Lung (tissue), 12 donors: ENCODE data around the gene KLK6. TPM values are rescaled to one million over a fixed set of nuclear protein-coding genes. Genes with fewer than 3 reads are reported as not detected.

ENCODE experiments used
- ATAC-seq: fragments of 200-7000 bp; cut with Tn5 transposase; one replicate; pipeline ENCODE4 v1.9.1; 2020; ENCODE audit warnings: moderate number of reproducible peaks; ENCODE audit not compliant: insufficient read depth, low FRiP score
- DNase-seq, 3 donors: peaks; one replicate each; pipeline ENCODE4 v3.0.0-alpha.2; 2013 to 2017
- H3K27ac ChIP-seq, 2 donors: one replicate each; pipeline ENCODE4 v1.5.1; 2013; ENCODE audit warnings: mild to moderate bottlenecking in 2 of 2, moderate library complexity in 2 of 2, control low read depth in 1 of 2, inconsistent platforms in 1 of 2, low read depth in 1 of 2, low read length in 1 of 2
- H3K27me3 ChIP-seq, 3 donors: one replicate each; pipeline ENCODE4 v1.5.1; 2013; ENCODE audit warnings: low read length in 2 of 3; ENCODE audit not compliant: control insufficient read depth in 3 of 3, insufficient read depth in 3 of 3
- H3K36me3 ChIP-seq, 4 donors: one replicate each; pipeline ENCODE4 v1.5.1; 2013; ENCODE audit warnings: low read length in 4 of 4, mild to moderate bottlenecking in 1 of 4, moderate library complexity in 1 of 4; ENCODE audit not compliant: control insufficient read depth in 4 of 4, insufficient read depth in 4 of 4
- H3K4me1 ChIP-seq, 5 donors: one replicate each; pipeline ENCODE4 v1.5.1; 2013; ENCODE audit warnings: low read length in 5 of 5, mild to moderate bottlenecking in 2 of 5, moderate library complexity in 1 of 5; ENCODE audit not compliant: control insufficient read depth in 5 of 5, insufficient read depth in 5 of 5
- H3K4me3 ChIP-seq: one replicate; pipeline ENCODE4 v1.5.1; 2013; ENCODE audit warnings: mild to moderate bottlenecking, control low read depth, moderate library complexity
- H3K9ac ChIP-seq, 2 donors: one replicate each; pipeline ENCODE4 v1.5.1; 2013; ENCODE audit warnings: low read length in 2 of 2, control low read depth in 1 of 2; ENCODE audit not compliant: insufficient read depth in 1 of 2
- H3K9me3 ChIP-seq, 4 donors: one replicate each; pipeline ENCODE4 v1.5.1; 2013; ENCODE audit warnings: low read length in 3 of 4, mild to moderate bottlenecking in 1 of 4, moderate library complexity in 1 of 4; ENCODE audit not compliant: control insufficient read depth in 4 of 4, insufficient read depth in 3 of 4
- WGBS, 2 donors: extraction: QIAGEN DNeasy Blood & Tissue Kit; methylation state at CpG; one replicate each; pipeline ENCODE4 v1.1.7; 2013; 5-methylcytosine and 5-hydroxymethylcytosine counted together
- polyA plus RNA-seq, 2 donors: library from polyadenylated mRNA; stranded (reverse); fragments of 200-250 nt; gene quantifications; one replicate each; pipeline ENCODE4 v1.2.1, GENCODE V29; 2013
- total RNA-seq, 2 donors: library from RNA; depleted of rRNA in 1 of 2; stranded (reverse); fragments of >200 nt in 1 of 2; gene quantifications; one replicate each; pipeline ENCODE4 v1.2.1, GENCODE V29; 2014 to 2021
- TF ChIP-seq, protein P1 (sequence below): IDR thresholded peaks from 2 replicates; pipeline ENCODE4 v1.5.1; 2012; ENCODE audit warnings: mild to moderate bottlenecking; ENCODE audit errors: control extremely low read depth, extremely low read depth
- donor health status: control.
- donor health status: control.
- donor health status: Bipolar disorder and iron deficiency.
- donor health status: healthy.
- donor health status: DM: yes; HTN: yes; CAD: no.

KLK6 gene
- total and polyA plus RNA-seq, 4 donors = not detected

DNA sequence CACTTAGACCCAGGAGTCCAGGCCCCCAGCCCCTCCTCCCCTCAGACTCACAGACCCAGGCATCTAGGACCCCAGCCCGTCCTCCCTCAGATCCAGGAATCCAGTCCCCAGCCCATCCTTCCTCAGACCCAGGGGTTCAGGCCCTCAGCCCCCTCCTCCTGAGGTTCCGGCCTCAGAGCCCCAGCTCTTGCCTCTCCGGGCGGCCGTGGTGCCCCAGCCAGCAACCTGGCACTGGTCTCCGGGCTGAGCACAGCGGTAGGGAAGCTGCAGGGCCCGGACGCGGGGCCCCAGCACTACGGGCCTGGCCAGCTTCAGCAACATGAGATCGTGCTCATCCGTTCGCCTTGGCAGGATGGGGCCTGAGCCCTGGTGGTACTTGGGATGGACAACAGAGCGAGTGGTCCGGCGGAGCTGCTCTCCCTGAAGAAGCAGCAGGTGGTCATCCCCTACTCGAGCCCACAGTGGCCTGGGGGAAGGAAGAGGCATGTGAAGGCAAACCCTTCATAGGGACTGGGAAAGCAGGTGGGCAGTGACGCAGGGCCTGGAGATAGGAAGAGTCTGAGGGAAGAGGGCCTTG lies 46.4 kb upstream of the KLK6 start:
- 87% methylated on average over 18 to 19 of the region's 19 CpGs for WGBS, 2 donors
- Histone ChIP-seq H3K9ac (no peak overlapping the region), H3K27me3 (peaks cover 2 to 53% (median 32%) of the 10 kb centered on the region in 3 donors), H3K4me3 (no peak overlapping the region), H3K4me1 (peaks cover 0 to 10% (median 0%) of the 10 kb centered on the region in 5 donors), H3K27ac (no peak overlapping the region), H3K9me3 (peaks cover 0 to 3% (median 0%) of the 10 kb centered on the region in 4 donors), H3K36me3 (no peaks in the 10 kb centered on the region)
- ATAC-seq = no peak
- DNase-seq = no peak
- TF ChIP-seq, protein P1, sequence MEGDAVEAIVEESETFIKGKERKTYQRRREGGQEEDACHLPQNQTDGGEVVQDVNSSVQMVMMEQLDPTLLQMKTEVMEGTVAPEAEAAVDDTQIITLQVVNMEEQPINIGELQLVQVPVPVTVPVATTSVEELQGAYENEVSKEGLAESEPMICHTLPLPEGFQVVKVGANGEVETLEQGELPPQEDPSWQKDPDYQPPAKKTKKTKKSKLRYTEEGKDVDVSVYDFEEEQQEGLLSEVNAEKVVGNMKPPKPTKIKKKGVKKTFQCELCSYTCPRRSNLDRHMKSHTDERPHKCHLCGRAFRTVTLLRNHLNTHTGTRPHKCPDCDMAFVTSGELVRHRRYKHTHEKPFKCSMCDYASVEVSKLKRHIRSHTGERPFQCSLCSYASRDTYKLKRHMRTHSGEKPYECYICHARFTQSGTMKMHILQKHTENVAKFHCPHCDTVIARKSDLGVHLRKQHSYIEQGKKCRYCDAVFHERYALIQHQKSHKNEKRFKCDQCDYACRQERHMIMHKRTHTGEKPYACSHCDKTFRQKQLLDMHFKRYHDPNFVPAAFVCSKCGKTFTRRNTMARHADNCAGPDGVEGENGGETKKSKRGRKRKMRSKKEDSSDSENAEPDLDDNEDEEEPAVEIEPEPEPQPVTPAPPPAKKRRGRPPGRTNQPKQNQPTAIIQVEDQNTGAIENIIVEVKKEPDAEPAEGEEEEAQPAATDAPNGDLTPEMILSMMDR = no peak

- H3K36me3 ChIP-seq = no peaks in the 10 kb centered on the region
- H3K9me3 ChIP-seq = peaks cover 0 to 3% (median 0%) of the 10 kb centered on the region in 4 donors
- DNase-seq = no peak
- peaks cover 2 to 41% (median 26%) of the 10 kb centered on the region in 3 donors for H3K27me3 ChIP-seq
- TF ChIP-seq, protein P1 = no peak
- 84 to 88% methylated on average over 6 of the region's 6 CpGs for WGBS, 2 donors
- H3K9ac ChIP-seq = no peak overlapping the region
- no peak overlapping the region for H3K27ac ChIP-seq
- ATAC-seq = no peak
- H3K4me1 ChIP-seq = peaks cover 0 to 8% (median 0%) of the 10 kb centered on the region in 5 donors
- H3K4me3 ChIP-seq = no peak overlapping the region
Measured at GRCh38 chr19:51014242-51014641, 44.9 kb upstream of the KLK6 start.

DNA sequence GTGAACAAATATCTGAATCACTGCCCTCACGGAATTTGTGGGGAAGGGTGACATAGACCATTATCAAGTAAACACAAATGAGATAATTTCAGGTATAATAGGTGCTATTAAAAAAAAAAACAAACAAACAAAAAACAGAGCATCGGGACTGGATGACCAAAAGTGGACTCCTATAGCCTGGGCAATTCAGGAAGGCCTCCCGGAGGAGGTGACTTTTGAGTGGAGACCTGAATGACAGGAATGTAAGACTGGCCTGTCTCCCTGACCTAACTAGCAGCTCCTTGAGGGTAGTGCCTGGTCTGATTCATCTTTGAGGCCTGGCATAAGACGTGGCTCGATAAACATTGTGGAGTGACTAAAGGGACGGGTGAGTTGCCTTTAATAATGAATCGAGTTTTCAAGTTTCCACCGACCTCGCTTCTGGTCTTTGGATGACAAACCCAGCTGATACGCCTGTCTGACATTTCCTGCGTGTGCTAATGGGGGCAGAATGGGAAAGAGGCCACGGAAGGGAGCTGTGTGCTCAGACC lies 43.3 kb upstream of the KLK6 start:
- Histone ChIP-seq H3K9me3 (peaks cover 0 to 6% (median 0%) of the 10 kb centered on the region in 4 donors), H3K4me1 (peaks cover 0 to 8% (median 0%) of the 10 kb centered on the region in 5 donors), H3K27ac (no peak overlapping the region), H3K27me3 (peaks cover 5 to 32% (median 21%) of the 10 kb centered on the region in 3 donors), H3K4me3 (no peak overlapping the region), H3K9ac (no peak overlapping the region), H3K36me3 (no peaks in the 10 kb centered on the region)
- DNase-seq (no peak), ATAC-seq (no peak)
- WGBS, 2 donors = 65 to 75% methylated on average over 12 of the region's 12 CpGs
- TF ChIP-seq, protein P1 = no peak
